Erythroblast (primary cell): ENCODE data around the gene TADA2A.

Experiments
- GATA1 ChIP-seq: IDR thresholded peaks from 2 replicates; pipeline ENCODE4 v1.6.1; 2011; ENCODE audit warnings: low read depth, mild to moderate bottlenecking, control low read depth, low read length, moderate library complexity
- POLR2A ChIP-seq: IDR thresholded peaks from 2 replicates; pipeline ENCODE4 v1.6.1; 2011; ENCODE audit warnings: mild to moderate bottlenecking, low read length

DNA sequence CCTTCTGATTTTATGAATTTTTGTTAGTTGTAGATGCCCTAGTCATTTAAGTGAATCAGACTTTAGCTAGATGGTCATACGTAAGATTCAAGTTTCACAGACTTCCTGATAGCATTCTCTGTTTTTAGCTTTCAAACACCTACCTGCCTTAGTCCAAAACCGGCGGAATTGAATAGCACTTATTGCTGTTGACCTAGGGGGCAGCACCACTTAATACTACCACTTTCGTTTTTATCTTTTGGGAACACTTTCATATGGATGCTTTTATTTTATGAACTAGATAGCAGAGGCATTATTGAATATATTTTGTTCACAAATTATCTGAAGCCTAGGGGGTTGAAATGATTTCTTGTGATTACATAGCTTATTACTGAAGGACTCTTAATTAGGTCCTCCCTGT lies 31.5 kb downstream of the TADA2A start:
- no peak for TF ChIP-seq POLR2A
- TF ChIP-seq GATA1: no peak
